Measurements from ENCODE around the gene ASCL3.

GRCh38 chr11:8985462-8985861, 42.6 kb upstream of the ASCL3 start:
- TF ChIP-seq TAF1 (IDR thresholded peaks at IDR 0.05; ENCODE audit: low read depth, low read length), result no peak
- TF ChIP-seq POLR2A (IDR thresholded peaks at IDR 0.05; ENCODE audit: low read depth, low read length), result no peak
- TF ChIP-seq PAX5 (IDR thresholded peaks at IDR 0.05; ENCODE audit: insufficient read depth, low read length, severe bottlenecking), result no peak

All from GM12891 (cell line).